HepG2 (cell line): ENCODE results near the gene NPC1. TPM values are rescaled to one million over a fixed set of nuclear protein-coding genes. Genes with fewer than 3 reads are reported as not detected.

Experiments used
- ARHGAP35 ChIP-seq: sonication (generic); formaldehyde crosslinking; IDR thresholded peaks from 2 replicates; pipeline ENCODE4 v1.9.0; 2022; ENCODE audit warnings: mild to moderate bottlenecking, inconsistent platforms, moderate library complexity, missing genetic modification reagents, borderline replicate concordance
- BCL6 ChIP-seq: IDR thresholded peaks from 2 replicates; pipeline ENCODE4 v1.6.1; 2016; ENCODE audit warnings: missing genetic modification reagents, missing compliant biosample characterization
- EED ChIP-seq: sonication (generic); formaldehyde crosslinking; IDR thresholded peaks from 2 replicates; pipeline ENCODE4 v1.5.0; 2020; ENCODE audit warnings: mild to moderate bottlenecking, missing genetic modification reagents
- FOSL2 ChIP-seq: sonication (generic); formaldehyde crosslinking; IDR thresholded peaks from 2 replicates; pipeline ENCODE4 v1.4.0; 2020; ENCODE audit warnings: missing genetic modification reagents
- FOXJ3 ChIP-seq: sonication (generic); formaldehyde crosslinking; IDR thresholded peaks from 2 replicates; pipeline ENCODE4 v1.4.0; 2020; ENCODE audit warnings: missing genetic modification reagents, mild to moderate bottlenecking, borderline replicate concordance
- GTF2F1 ChIP-seq: fragments of 150-350 bp; IDR thresholded peaks from 2 replicates; pipeline ENCODE4 v1.6.1; 2014; ENCODE audit warnings: low read length
- ISX ChIP-seq: sonication (generic); formaldehyde crosslinking; conservative IDR thresholded peaks from 2 replicates; pipeline ENCODE4 v1.5.0; 2020; ENCODE audit warnings: missing genetic modification reagents
- MEF2D ChIP-seq: sonication (generic); formaldehyde crosslinking; IDR thresholded peaks from 2 replicates; pipeline ENCODE4 v1.5.1; 2020; ENCODE audit warnings: mild to moderate bottlenecking, missing genetic modification reagents
- NR2C2 ChIP-seq: sonication (generic); formaldehyde crosslinking; IDR thresholded peaks from 2 replicates; pipeline ENCODE4 v1.4.0; 2020; ENCODE audit warnings: missing genetic modification reagents, mild to moderate bottlenecking, moderate library complexity, borderline replicate concordance
- PHF21A ChIP-seq: sonication (generic); formaldehyde crosslinking; IDR thresholded peaks from 2 replicates; pipeline ENCODE4 v1.5.0; 2020; ENCODE audit warnings: mild to moderate bottlenecking, missing genetic modification reagents
- RXRB ChIP-seq: IDR thresholded peaks from 2 replicates; pipeline ENCODE4 v1.6.1; 2016; ENCODE audit warnings: borderline replicate concordance, missing genetic modification reagents, missing compliant biosample characterization
- SAP130 ChIP-seq: IDR thresholded peaks from 2 replicates; pipeline ENCODE4 v1.6.1; 2016; ENCODE audit warnings: low read depth
- SIN3B ChIP-seq: fragments of 150-350 bp; IDR thresholded peaks from 2 replicates; pipeline ENCODE4 v1.6.1; 2014; ENCODE audit warnings: low read length
- SOX13 ChIP-seq, 3 experiments: fragments of 450-650 bp in 1 of 3; sonication (generic) in 1 of 3; formaldehyde crosslinking in 1 of 3; IDR thresholded peaks in 2 of 3; conservative IDR thresholded peaks in 1 of 3; 2 replicates each; pipeline versions ENCODE4 v1.5.0 to v1.6.1; 2016 to 2020; ENCODE audit warnings: antibody characterized with exemption in 1 of 3, mild to moderate bottlenecking in 1 of 3, missing compliant biosample characterization in 1 of 3, missing genetic modification reagents in 1 of 3, moderate library complexity in 1 of 3
- SOX5 ChIP-seq: IDR thresholded peaks from 2 replicates; pipeline ENCODE4 v1.6.1; 2016; ENCODE audit warnings: borderline replicate concordance
- SRSF1 ChIP-seq: fragments of 200-400 bp; formaldehyde crosslinking; optimal IDR thresholded peaks from 2 replicates; pipeline ENCODE3; 2017; ENCODE audit warnings: mild to moderate bottlenecking, low read depth, low read length, moderate library complexity
- TEAD3 ChIP-seq: optimal IDR thresholded peaks from 2 replicates; pipeline ENCODE3; 2016; ENCODE audit warnings: borderline replicate concordance
- ZFX ChIP-seq: sonication (generic); formaldehyde crosslinking; IDR thresholded peaks from 2 replicates; pipeline ENCODE4 v1.4.0; 2020; ENCODE audit warnings: mild to moderate bottlenecking, low read depth, missing genetic modification reagents, moderate library complexity
- ZIK1 ChIP-seq: sonication (generic); formaldehyde crosslinking; IDR thresholded peaks from 2 replicates; pipeline ENCODE4 v1.5.0; 2020; ENCODE audit warnings: mild to moderate bottlenecking, low read depth, missing genetic modification reagents, borderline replicate concordance
- ZNF207 ChIP-seq: fragments of 450-650 bp; IDR thresholded peaks from 2 replicates; pipeline ENCODE4 v1.6.1; 2016; ENCODE audit warnings: antibody characterized with exemption, borderline replicate concordance
- ZNF362 ChIP-seq: sonication (generic); formaldehyde crosslinking; IDR thresholded peaks from 2 replicates; pipeline ENCODE4 v1.4.0; 2020; ENCODE audit warnings: missing genetic modification reagents, mild to moderate bottlenecking, borderline replicate concordance
- ZNF607 ChIP-seq: sonication (generic); formaldehyde crosslinking; IDR thresholded peaks from 2 replicates; pipeline ENCODE4 v1.5.1; 2020; ENCODE audit warnings: missing genetic modification reagents, mild to moderate bottlenecking, borderline replicate concordance
- ZNF703 ChIP-seq: sonication (generic); formaldehyde crosslinking; IDR thresholded peaks from 2 replicates; pipeline ENCODE4 v1.5.1; 2020; ENCODE audit warnings: missing genetic modification reagents, mild to moderate bottlenecking, moderate library complexity, borderline replicate concordance
- ZNF709 ChIP-seq: sonication (generic); formaldehyde crosslinking; IDR thresholded peaks from 2 replicates; pipeline ENCODE4 v1.5.0; 2020; ENCODE audit warnings: mild to moderate bottlenecking, missing genetic modification reagents
- ZSCAN29 ChIP-seq: sonication (generic); formaldehyde crosslinking; conservative IDR thresholded peaks from 2 replicates; pipeline ENCODE4 v1.4.0; 2020; ENCODE audit warnings: mild to moderate bottlenecking, missing genetic modification reagents
- polyA plus RNA-seq, 8 experiments: library from polyadenylated mRNA; depleted of rRNA in 3 of 8; stranded (reverse) in 7 of 8; unstranded in 1 of 8; fragments of >200 nt; fragmentation: Illumina TruSeq in 4 of 8; extraction: Trizol in 4 of 8; gene quantifications; 2 replicates each; pipeline versions ENCODE4 v1.2.1 to v1.2.3, GENCODE V29; 2011 to 2016; ENCODE audit warnings: low read depth in 4 of 8, missing spikeins in 1 of 8, mixed read lengths in 1 of 8; ENCODE audit not compliant: insufficient read depth in 1 of 8
- total RNA-seq, 5 experiments: library from RNA; depleted of rRNA; stranded (reverse); fragments of >200 nt; fragmentation: Illumina TruSeq; extraction: Trizol; gene quantifications; 2 replicates each; pipeline ENCODE4 v1.2.3, GENCODE V29; 2016; ENCODE audit warnings: low read depth in 1 of 5
- TF ChIP-seq, protein P1 (sequence below): sonication (generic); formaldehyde crosslinking; IDR thresholded peaks from 2 replicates; pipeline ENCODE4 v1.4.0; 2020; ENCODE audit warnings: mild to moderate bottlenecking, missing genetic modification reagents

NPC1 gene
- total and polyA plus RNA-seq, 2 of the 13 experiments (the other 11 are each of a cell fraction or from before 2014, with no cell fraction given): 46.5 to 114 TPM

GRCh38 chr18:23586249-23587196, at the start of gene NPC1 (continued):
- TF ChIP-seq MEF2D (CRISPR knock-in tag) (0 out of 2 replicates have a peak, but pooled peaks have one; percentile 46), ISX (no peak), PHF21A (peak; percentile 85), SOX5 (CRISPR knock-in tag) (peak; percentile 7; the same call in 1 of the 2 replicates), SRSF1 (peak; percentile 81), GTF2F1 (no peak), ZNF362 (CRISPR knock-in tag) (peak; percentile 30; the same call in 1 of the 2 replicates), ZNF207 (no peak), TEAD3 (CRISPR knock-in tag) (peak; percentile 74), ARHGAP35 (CRISPR knock-in tag) (0 out of 2 replicates have a peak, but pooled peaks have one; percentile 80), NR2C2 (CRISPR knock-in tag) (peak; percentile 49; the same call in 1 of the 2 replicates), SIN3B (no peak), BCL6 (CRISPR knock-in tag) (peak; percentile 64; the same call in 1 of the 2 replicates), FOXJ3 (peak; percentile 62; the same call in 1 of the 2 replicates), EED (CRISPR knock-in tag) (peak; percentile 71; the same call in 1 of the 2 replicates), ZNF709 (peak; percentile 66; the same call in 1 of the 2 replicates), ZSCAN29 (CRISPR knock-in tag) (0 out of 2 replicates have a peak, but pooled peaks have one; percentile 20), ZFX (peak; percentile 74), ZNF703 (CRISPR knock-in tag) (peak; percentile 83), SOX13 (IDR thresholded peaks at IDR 0.05) (no peak; the same call in 1 of the 2 replicates), SOX13 (CRISPR knock-in tag; conservative IDR thresholded peaks at IDR 0.05 in 1 of 2, IDR thresholded peaks at IDR 0.05 in 1 of 2) (peak in 1 of 2 experiments; percentile 30; a peak in 1 of 4 replicates), ZNF607 (peak; percentile 57; the same call in 1 of the 2 replicates), FOSL2 (CRISPR knock-in tag) (peak; percentile 92), ZIK1 (no peak; the same call in 1 of the 2 replicates), RXRB (CRISPR knock-in tag) (peak; percentile 16; the same call in 1 of the 2 replicates), SAP130 (CRISPR knock-in tag) (peak; percentile 84)
- TF ChIP-seq, protein P1, sequence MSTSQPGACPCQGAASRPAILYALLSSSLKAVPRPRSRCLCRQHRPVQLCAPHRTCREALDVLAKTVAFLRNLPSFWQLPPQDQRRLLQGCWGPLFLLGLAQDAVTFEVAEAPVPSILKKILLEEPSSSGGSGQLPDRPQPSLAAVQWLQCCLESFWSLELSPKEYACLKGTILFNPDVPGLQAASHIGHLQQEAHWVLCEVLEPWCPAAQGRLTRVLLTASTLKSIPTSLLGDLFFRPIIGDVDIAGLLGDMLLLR (CRISPR knock-in tag): peak; percentile 77; the same call in 1 of the 2 replicates
